Transverse colon (tissue), 4 donors: Measurements from ENCODE around the gene EDARADD. TPM values are rescaled to one million over a fixed set of nuclear protein-coding genes. Genes with fewer than 3 reads are reported as not detected.
"Not testable (repeated sequence)": the region's sequence is repeated elsewhere in the genome, so short reads cannot be mapped to it uniquely, and the experiment has no call there.

Source experiments
- DNase-seq: peaks from one replicate; pipeline ENCODE4 v3.0.0-alpha.2; 2019
- H3K27ac ChIP-seq, 4 donors: fragments of 200-600 bp; sonication (generic); 2 replicates each; pipeline ENCODE4 v1.5.1; 2016 to 2018; ENCODE audit warnings: inconsistent platforms in 4 of 4
- H3K27me3 ChIP-seq: fragments of 200-600 bp; sonication (generic); 2 replicates; pipeline ENCODE4 v1.5.1; 2017; ENCODE audit warnings: inconsistent platforms
- H3K36me3 ChIP-seq, 4 donors: fragments of 200-600 bp; sonication (generic); 2 replicates each; pipeline ENCODE4 v1.5.1; 2017 to 2019; ENCODE audit warnings: inconsistent platforms in 4 of 4
- H3K4me1 ChIP-seq, 4 donors: fragments of 200-600 bp; sonication (generic); 2 replicates each; pipeline ENCODE4 v1.5.1; 2017 to 2020; ENCODE audit warnings: inconsistent platforms in 4 of 4
- H3K4me3 ChIP-seq, 4 donors: fragments of 200-600 bp; sonication (generic); 1 replicate in 1 of 4; 2 replicates in 3 of 4; pipeline versions ENCODE4 v1.5.1 to v1.6.1; 2017 to 2019; ENCODE audit warnings: inconsistent platforms in 4 of 4
- H3K9me3 ChIP-seq, 2 donors: fragments of 200-600 bp; sonication (generic); 2 replicates each; pipeline ENCODE4 v1.5.1; 2017 to 2019; ENCODE audit warnings: inconsistent platforms in 2 of 2
- EP300 ChIP-seq: sonication (generic); formaldehyde crosslinking; IDR thresholded peaks from one replicate; pipeline ENCODE4 v1.6.1; 2017; ENCODE audit warnings: antibody characterized with exemption, low read depth
- POLR2A ChIP-seq: fragments of 450-650 bp; IDR thresholded peaks from one replicate; pipeline ENCODE4 v1.6.1; 2016; ENCODE audit warnings: antibody characterized with exemption, mild to moderate bottlenecking, moderate library complexity
- POLR2AphosphoS5 ChIP-seq, 3 donors: sonication (generic); formaldehyde crosslinking; IDR thresholded peaks; one replicate each; pipeline ENCODE4 v1.6.1; 2016; ENCODE audit warnings: antibody characterized with exemption in 3 of 3
- WGBS, 2 donors: methylation state at CpG; one replicate each; pipeline ENCODE4 v1.1.5; 2018; ENCODE audit warnings: low coverage in 1 of 2; 5-methylcytosine and 5-hydroxymethylcytosine counted together
- in situ Hi-C, 4 donors: fragments of 200-750 bp; cut with MboI; loops; one replicate each; pipeline versions ENCODE4 v1.15.0 to v1.15.1; 2017; ENCODE audit warnings: low sequenced_read_pairs in 3 of 4, low pct_ligation_motif_present in 1 of 4, low pct_unique_long_range_greater_than_20kb in 1 of 4
- intact Hi-C: fragments of 100-400 bp; cut with DNase I; formaldehyde crosslinking; loops from one replicate; pipeline ENCODE4 v1.15.1; 2023; ENCODE audit warnings: low total_unique reads
- total RNA-seq, 4 donors: library from RNA; depleted of rRNA; stranded (reverse); fragments of >200 nt; gene quantifications; one replicate each; pipeline ENCODE4 v1.1.0, GENCODE V29; 2016
- TF ChIP-seq, protein P1 (sequence below), 5 experiments: fragments of 200-600 bp in 3 of 5; fragments of 450-650 bp in 2 of 5; sonication (generic) in 3 of 5; IDR thresholded peaks; 1 replicate in 2 of 5; 2 replicates in 3 of 5; pipeline ENCODE4 v1.5.1; 2016 to 2017; ENCODE audit warnings: antibody characterized with exemption in 5 of 5, inconsistent platforms in 3 of 5, mild to moderate bottlenecking in 2 of 5, moderate library complexity in 1 of 5

Gene EDARADD
- total RNA-seq, 4 donors from 2014 or later = 0.27 to 0.79 TPM; not detected in 2

DNA sequence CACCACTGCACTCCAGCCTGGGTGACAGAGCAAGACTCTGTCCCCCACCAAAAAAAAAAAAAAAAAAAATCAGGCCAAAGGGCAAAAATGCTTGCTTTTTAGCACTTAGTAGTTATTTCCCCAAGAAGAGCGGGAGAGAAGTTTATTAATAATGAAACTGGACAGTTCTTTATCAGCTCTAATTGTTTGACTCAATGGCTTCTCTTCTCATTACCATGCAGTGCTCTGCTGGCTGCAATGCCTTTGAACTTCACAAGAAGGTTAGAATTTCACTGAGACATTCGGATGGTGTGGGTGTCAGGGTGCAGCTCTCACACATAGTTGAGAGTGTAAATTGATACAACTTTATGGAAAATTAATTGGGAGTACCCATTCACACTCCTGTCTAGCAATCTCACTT is 63.7 kb downstream of the EDARADD start:
- WGBS, 2 donors = 74 to 75% methylated on average over 2 of the region's 2 CpGs
- Histone ChIP-seq H3K9me3 (no peaks in the 10 kb centered on the region), H3K27me3 (no peaks in the 10 kb centered on the region), H3K4me1 (no peaks in the 10 kb centered on the region), H3K36me3 (no peaks in the 10 kb centered on the region), H3K27ac (no peak overlapping the region), H3K4me3 (no peak overlapping the region)
- intact Hi-C loops (no loop called here), in situ Hi-C loops (no loop called here)
- TF ChIP-seq POLR2AphosphoS5 (IDR thresholded peaks at IDR 0.05) = no peak
- no peak for TF ChIP-seq POLR2A
- TF ChIP-seq, protein P1, sequence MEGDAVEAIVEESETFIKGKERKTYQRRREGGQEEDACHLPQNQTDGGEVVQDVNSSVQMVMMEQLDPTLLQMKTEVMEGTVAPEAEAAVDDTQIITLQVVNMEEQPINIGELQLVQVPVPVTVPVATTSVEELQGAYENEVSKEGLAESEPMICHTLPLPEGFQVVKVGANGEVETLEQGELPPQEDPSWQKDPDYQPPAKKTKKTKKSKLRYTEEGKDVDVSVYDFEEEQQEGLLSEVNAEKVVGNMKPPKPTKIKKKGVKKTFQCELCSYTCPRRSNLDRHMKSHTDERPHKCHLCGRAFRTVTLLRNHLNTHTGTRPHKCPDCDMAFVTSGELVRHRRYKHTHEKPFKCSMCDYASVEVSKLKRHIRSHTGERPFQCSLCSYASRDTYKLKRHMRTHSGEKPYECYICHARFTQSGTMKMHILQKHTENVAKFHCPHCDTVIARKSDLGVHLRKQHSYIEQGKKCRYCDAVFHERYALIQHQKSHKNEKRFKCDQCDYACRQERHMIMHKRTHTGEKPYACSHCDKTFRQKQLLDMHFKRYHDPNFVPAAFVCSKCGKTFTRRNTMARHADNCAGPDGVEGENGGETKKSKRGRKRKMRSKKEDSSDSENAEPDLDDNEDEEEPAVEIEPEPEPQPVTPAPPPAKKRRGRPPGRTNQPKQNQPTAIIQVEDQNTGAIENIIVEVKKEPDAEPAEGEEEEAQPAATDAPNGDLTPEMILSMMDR (IDR thresholded peaks at IDR 0.05) = no peak
- no peak for TF ChIP-seq EP300
- DNase-seq = no peak

DNA sequence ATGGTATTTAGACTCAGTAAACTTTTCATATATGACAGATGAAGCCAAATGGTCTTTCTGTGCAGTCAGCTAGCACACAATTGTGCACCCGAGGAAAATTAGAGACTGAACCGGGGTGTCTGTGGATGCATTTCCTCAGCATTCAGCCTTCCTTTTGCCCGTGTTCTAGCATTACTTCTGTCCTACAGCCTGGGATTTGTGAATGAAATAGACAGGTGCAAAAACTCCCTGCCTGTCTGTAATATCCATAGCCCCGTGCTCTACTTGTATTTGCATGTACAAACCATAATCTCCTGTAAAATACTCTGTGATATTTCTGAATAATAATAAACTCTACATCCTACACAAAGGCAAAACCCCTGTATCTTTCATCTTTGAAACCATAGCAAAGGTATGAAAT is 64.9 kb downstream of the EDARADD start:
- Histone ChIP-seq H3K9me3 (no peaks in the 10 kb centered on the region), H3K36me3 (no peaks in the 10 kb centered on the region), H3K4me3 (no peak overlapping the region), H3K27ac (no peak overlapping the region), H3K4me1 (no peaks in the 10 kb centered on the region), H3K27me3 (no peaks in the 10 kb centered on the region)
- 80 to 91% methylated on average over 4 of the region's 4 CpGs for WGBS, 2 donors
- in situ Hi-C loops (no loop called here), intact Hi-C loops (no loop called here)
- TF ChIP-seq POLR2AphosphoS5 (IDR thresholded peaks at IDR 0.05) (no peak), EP300 (no peak), POLR2A (no peak)
- TF ChIP-seq, protein P1 (IDR thresholded peaks at IDR 0.05) = no peak
- no peak for DNase-seq

DNA sequence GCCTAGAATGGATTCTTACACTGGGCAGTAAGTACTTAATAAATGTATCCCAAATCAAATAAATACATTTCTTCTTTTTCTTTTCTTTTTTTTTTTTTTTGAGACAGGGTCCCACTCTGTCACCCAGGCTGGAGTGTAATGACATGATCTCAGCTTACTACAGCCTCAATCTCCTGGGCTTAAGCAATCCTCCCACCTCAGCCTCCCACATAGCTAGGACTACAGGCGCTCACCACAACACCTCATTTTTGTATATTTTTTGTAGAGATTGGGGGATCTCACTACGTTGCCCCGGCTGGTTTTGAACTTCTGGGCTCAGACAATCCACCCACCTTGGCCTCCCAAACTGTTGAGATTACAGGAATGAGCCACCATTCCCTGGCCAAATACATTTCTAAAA is 66.0 kb downstream of the EDARADD start:
- Histone ChIP-seq H3K9me3 (no peaks in the 10 kb centered on the region), H3K27ac (no peak overlapping the region), H3K4me1 (no peaks in the 10 kb centered on the region), H3K36me3 (no peaks in the 10 kb centered on the region), H3K4me3 (no peak overlapping the region), H3K27me3 (no peaks in the 10 kb centered on the region)
- no peak for DNase-seq
- WGBS, 2 donors = 96 to 100% methylated on average over 3 of the region's 3 CpGs
- TF ChIP-seq POLR2A = no peak
- TF ChIP-seq EP300 = no peak
- TF ChIP-seq, protein P1 (IDR thresholded peaks at IDR 0.05) = no peak
- no peak for TF ChIP-seq POLR2AphosphoS5 (IDR thresholded peaks at IDR 0.05)
- intact Hi-C loops (no loop called here), in situ Hi-C loops (no loop called here)

DNA sequence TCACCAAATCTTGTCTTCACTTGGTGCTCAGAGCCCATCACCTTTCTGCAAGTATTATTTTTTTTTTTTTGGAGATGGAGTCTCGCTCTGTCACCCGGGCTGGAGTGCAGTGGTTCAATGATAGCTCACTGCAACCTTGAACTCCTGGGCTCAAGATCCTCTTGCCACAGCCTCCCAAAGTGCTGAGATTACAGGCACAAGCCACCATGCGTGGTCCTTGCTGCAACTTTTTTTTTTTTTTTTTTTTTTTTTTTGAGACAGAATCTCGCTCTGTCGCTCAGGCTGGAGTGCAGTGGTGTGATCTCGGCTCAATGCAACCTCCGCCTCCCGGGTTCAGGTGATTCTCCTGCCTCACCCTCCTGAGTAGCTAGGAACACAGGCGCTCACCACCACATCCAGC is 70.1 kb downstream of the EDARADD start:
- H3K4me3 ChIP-seq, DNase-seq, in situ Hi-C loops, H3K27me3 ChIP-seq, H3K9me3 ChIP-seq, H3K4me1 ChIP-seq, intact Hi-C loops, H3K27ac ChIP-seq, H3K36me3 ChIP-seq: not testable (repeated sequence)
- WGBS, 2 donors = 95 to 96% methylated on average over 4 to 9 of the region's 9 CpGs

DNA sequence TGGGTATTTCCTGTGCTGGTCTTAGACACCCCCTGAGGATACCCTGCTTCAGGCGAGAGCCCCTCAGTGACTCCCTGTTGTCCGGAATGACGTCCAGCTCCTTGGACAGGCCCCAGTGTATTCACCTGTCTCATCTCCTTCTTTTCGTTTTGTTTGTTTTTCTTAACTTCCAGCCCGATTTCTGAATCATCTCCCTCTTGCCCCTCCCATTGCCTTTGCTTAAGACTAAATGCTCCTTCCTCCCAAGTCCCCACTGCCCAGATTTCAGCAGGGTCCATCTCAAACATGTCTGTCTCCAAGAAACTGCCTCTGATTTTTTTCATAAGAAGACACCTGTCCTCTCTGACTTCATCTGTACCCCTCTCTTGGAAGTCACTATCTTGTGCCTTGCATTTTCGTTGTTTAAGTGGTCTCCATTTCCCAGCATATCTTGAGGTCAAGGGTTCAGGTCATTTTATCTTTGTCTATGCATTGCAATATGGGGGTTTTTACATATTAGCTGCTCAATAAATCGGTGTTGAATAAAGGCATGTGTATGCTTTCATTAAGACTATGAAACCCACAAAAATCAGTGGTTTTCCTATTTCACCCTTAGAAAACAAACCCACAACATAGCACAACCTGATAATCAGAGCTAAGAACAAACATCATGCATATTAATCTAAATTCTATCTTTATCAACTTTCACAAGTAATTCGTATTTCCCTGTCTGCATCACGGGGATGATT is 71.3 kb downstream of the EDARADD start:
- no peak overlapping the region for H3K4me3 ChIP-seq
- H3K9me3 ChIP-seq = no peaks in the 10 kb centered on the region
- no peaks in the 10 kb centered on the region for H3K36me3 ChIP-seq
- intact Hi-C loops (no loop called here), in situ Hi-C loops (no loop called here)
- no peaks in the 10 kb centered on the region for H3K4me1 ChIP-seq
- no peaks in the 10 kb centered on the region for H3K27me3 ChIP-seq
- no peak overlapping the region for H3K27ac ChIP-seq
- 66 to 79% methylated on average over 6 to 9 of the region's 9 CpGs for WGBS, 2 donors
- TF ChIP-seq POLR2AphosphoS5 (IDR thresholded peaks at IDR 0.05) = no peak
- TF ChIP-seq, protein P1 (IDR thresholded peaks at IDR 0.05) = no peak
- no peak for TF ChIP-seq EP300
- TF ChIP-seq POLR2A = no peak
- no peak for DNase-seq
